ENCODE results near the gene FADS6. TPM values are rescaled to one million over a fixed set of nuclear protein-coding genes. Genes with fewer than 3 reads are reported as not detected.

Gene FADS6
- polyA plus RNA-seq, 6 donors from 2014 or later: not detected

DNA sequence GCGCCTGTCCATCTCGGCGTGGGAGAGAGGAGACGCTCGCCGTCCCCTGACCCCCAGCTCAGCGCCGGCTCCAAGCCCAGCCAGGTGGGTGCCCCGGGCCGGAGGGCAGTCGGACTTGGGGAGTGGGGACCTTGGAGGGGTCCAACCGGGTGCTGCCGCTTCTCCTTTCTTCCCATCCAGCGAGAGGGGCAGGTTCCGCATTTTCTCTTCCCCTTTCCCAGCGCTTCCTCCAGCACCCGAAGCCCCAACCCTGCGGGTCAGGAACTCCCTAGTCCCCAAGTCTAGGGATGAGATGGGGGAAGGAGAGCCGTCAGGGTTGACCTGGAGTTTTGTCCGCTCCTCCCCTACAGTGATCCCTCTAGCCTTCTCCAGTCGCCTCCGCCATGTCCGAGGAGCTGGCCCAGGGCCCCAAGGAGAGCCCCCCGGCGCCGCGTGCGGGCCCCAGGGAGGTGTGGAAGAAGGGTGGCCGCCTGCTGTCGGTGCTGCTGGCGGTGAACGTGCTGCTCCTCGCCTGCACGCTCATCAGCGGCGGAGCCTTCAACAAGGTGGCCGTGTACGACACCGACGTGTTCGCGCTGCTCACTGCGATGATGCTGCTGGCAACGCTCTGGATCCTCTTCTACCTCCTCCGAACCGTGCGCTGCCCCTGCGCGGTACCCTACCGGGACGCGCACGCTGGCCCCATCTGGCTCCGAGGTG lies 31.0 kb upstream of the FADS6 start, which contains the start of gene OTOP2:
Gene OTOP2 (plus strand): TSS at position 24 of the 699 bp plus-strand sequence. CDS start 360 bp downstream, at position 384.
- Mint-ChIP-seq H3K4me1 (peaks cover 13 to 17% (median 17%) of the 10 kb centered on the region in 3 donors), H3K4me3 (peak within 1 kb of the TSS in 7 of 8 donors; percentile 64 to 85 (median 70)), H3K27me3 (peaks cover 34 to 94% (median 76%) of the 10 kb centered on the region in 3 donors), H3K36me3 (no peaks in the 10 kb centered on the region), H3K9me3 (peaks cover 0 to 2% (median 0%) of the 10 kb centered on the region in 7 donors), H3K27ac (peak within 1 kb of the TSS in 3 of 6 donors; percentile 64 to 83 (median 70))
- peak; percentile 16 to 17 for ATAC-seq (ENCODE audit: low read depth in 2 of 2)
- DNase-seq: no peak

DNA sequence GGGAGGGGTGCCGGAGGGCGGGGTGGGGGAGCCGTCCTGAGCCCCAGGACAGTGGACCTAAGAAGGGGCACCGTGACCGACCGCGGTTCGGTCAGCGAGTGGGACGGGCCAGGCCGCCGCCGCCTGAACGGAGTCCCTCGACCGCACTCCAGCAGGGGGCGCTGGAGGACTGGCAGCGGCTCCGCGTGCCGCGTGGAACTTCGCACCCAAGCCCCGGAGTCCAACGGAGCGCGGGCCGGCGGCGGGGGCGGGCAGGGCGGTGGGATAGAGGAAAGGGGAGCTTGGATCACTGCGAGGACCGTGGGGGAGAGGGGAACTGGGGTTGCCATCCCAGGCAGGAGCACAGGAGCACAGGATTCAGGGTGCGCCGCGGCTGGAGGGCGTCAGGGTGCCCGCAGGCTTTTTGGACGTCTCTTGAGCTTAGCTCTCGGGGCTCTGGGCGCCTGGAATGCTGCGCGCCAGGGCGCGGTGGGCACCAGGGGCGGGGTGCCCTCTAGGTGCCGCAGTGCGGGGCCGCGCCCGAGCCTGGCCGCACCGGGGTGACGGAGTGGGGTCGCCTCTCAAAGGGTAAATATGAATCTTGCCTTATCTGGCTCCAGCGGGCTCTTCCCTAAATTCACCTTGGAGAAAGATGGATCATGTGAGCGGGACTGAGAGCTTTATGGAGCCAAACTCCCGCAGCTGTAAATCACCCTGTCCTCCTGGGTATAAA lies 30.3 kb upstream of the FADS6 start:
- DNase-seq: peak; percentile 49
- peak; percentile 65 to 74 for ATAC-seq (ENCODE audit: low read depth in 2 of 2)
- H3K4me3 Mint-ChIP-seq: peak overlapping the region in 5 of 8 donors; percentile 64 to 85 (median 70)
- peaks cover 13 to 17% (median 17%) of the 10 kb centered on the region in 3 donors for H3K4me1 Mint-ChIP-seq
- no peaks in the 10 kb centered on the region for H3K36me3 Mint-ChIP-seq
- H3K27ac Mint-ChIP-seq: no peak overlapping the region
- H3K9me3 Mint-ChIP-seq: peaks cover 0 to 2% (median 0%) of the 10 kb centered on the region in 7 donors
- peaks cover 38 to 94% (median 73%) of the 10 kb centered on the region in 3 donors for H3K27me3 Mint-ChIP-seq

DNA sequence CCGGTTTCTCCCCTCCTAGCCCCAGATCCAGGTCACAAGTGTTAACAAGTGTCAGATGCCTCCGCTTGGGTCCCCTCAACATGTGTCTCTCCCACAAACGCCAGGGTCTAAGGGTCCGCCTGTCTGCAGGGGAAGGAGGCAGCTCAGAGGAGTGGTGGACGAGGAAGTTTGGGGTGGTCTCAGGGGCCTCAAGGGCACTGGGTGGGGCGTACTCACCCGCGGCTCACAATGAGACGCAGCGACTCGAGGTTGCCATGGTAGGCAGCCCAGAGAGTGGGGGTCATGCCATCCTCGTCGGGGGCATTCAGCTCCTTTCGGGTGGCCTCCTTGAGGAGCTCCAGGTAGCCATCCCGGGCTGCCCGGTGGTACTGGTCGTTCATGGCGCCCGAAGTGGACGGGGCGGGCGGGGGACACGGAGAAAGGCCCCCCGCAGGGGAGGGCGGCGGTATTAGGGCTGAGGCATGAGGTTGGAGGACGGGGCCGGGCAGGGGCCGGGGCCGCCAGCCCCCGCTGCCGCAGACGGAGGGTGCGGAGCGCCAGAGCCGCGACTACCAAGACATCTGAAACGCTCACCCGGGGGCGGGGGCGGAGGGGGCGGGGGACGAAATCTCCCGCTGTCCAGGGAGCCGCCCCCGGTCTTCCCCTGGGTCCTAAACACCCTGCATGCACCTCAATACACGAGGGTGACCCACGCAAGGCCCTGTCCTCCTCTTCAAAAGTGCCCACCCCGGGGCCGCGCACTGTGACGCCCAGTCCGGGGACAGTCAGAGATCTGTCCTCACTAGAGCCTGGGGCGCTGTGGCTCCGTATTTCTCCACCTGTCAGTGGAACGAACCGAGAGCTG lies 29.5 kb upstream of the FADS6 start, which contains the start of gene USH1G:
Gene USH1G (minus strand): TSS at position 562 of the 844 bp plus-strand sequence. CDS start 182 bp downstream, at position 380.
- H3K36me3 Mint-ChIP-seq: no peaks in the 10 kb centered on the region
- peaks cover 32 to 94% (median 69%) of the 10 kb centered on the region in 3 donors for H3K27me3 Mint-ChIP-seq
- peaks cover 13 to 17% (median 17%) of the 10 kb centered on the region in 3 donors for H3K4me1 Mint-ChIP-seq
- H3K4me3 Mint-ChIP-seq: peak within 1 kb of the TSS in 7 of 8 donors; percentile 64 to 85 (median 70)
- no peak for DNase-seq
- peak; percentile 43 to 44 for ATAC-seq (ENCODE audit: low read depth in 2 of 2)
- peak within 1 kb of the TSS in 1 of 6 donors; percentile 70 for H3K27ac Mint-ChIP-seq
- H3K9me3 Mint-ChIP-seq: peaks cover 0 to 2% (median 0%) of the 10 kb centered on the region in 7 donors

DNA sequence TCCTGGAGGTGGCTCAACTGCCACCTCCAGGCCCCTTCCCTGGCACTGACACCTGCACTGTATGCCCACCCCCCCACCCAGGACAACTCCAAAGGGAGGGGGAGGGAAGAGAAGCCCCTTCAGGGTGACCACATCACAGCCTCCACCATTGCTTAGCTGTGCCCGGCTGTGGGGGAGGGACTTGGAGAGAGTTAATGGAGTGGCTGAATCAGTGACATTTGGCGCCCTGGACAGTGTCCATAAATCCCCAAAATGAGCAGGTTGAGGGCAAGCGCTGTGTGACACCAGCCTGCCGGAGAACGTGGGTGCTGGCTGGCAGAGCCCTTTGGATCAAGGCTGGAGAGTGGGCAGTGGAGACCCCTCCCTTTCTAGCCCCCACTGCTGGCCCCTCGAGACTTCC lies 28.7 kb upstream of the FADS6 start:
- Mint-ChIP-seq H3K27ac (no peak overlapping the region), H3K4me3 (peak overlapping the region in 3 of 8 donors; percentile 64 to 69 (median 67)), H3K36me3 (no peaks in the 10 kb centered on the region), H3K27me3 (peaks cover 30 to 94% (median 62%) of the 10 kb centered on the region in 3 donors), H3K9me3 (peaks cover 0 to 2% (median 0%) of the 10 kb centered on the region in 7 donors), H3K4me1 (peaks cover 13 to 17% (median 17%) of the 10 kb centered on the region in 3 donors)
- no peak for DNase-seq
- no peak for ATAC-seq (ENCODE audit: low read depth in 2 of 2)

DNA sequence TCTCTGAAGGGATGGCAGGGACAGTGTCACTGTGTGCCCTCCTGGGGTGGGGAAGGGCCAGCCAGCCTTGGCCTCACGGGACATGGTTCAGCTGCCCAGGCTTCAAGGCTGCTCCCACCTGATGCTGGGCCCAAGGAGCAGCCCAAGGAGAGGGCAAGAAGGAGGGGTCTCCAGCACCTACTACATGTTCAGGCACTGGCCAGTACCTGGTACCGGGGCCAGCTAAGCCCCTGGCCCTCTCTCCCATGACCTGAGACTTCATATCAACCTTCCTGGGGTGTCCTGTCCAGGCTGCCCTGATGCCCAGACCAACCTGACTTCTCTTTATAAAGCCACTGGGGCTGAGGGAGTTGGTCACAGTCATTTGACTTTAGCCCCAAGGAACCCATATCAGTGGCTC lies 28.3 kb upstream of the FADS6 start:
- no peak overlapping the region for H3K27ac Mint-ChIP-seq
- no peak overlapping the region for H3K4me3 Mint-ChIP-seq
- H3K4me1 Mint-ChIP-seq: peaks cover 13 to 17% (median 17%) of the 10 kb centered on the region in 3 donors
- ATAC-seq (ENCODE audit: low read depth in 2 of 2) (no peak), DNase-seq (no peak)
- peaks cover 0 to 2% (median 0%) of the 10 kb centered on the region in 7 donors for H3K9me3 Mint-ChIP-seq
- H3K36me3 Mint-ChIP-seq: no peaks in the 10 kb centered on the region
- H3K27me3 Mint-ChIP-seq: peaks cover 31 to 97% (median 66%) of the 10 kb centered on the region in 3 donors

DNA sequence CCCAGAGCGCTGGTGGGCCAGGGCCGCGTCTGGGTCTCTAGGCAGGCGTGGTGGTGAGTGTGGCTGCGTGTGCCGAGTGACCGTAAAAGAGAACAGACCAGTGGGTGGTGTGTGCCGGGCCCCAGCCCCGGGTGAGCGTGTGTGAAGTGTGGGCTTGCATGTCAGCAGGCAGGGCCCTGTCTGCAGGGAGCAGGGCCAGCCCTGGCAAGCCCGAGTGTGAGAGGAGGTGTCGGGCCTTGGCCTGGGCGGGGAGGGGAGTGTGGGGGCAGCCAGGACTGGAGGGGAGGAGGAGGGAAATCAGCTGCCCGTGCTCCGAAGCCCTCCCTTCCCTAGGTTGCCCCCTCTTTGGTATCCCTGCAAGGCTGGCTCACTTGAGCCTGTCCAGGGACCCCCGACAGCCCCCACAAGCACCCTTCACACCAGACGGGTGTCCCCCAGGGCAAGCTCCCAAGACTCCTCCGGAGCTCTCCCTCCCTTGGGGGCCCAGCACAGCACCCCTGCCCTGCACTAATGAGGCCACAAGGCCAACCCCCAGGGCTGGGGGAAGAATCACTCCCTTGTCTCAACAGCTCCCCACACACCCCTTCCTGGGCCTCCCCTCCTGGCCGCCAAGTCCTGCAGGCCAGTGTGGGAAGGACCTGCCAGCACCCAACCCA lies 27.7 kb upstream of the FADS6 start:
- Mint-ChIP-seq H3K27me3 (peaks cover 30 to 97% (median 67%) of the 10 kb centered on the region in 3 donors), H3K4me1 (peaks cover 13 to 17% (median 17%) of the 10 kb centered on the region in 3 donors), H3K4me3 (no peak overlapping the region), H3K36me3 (no peaks in the 10 kb centered on the region), H3K9me3 (peaks cover 0 to 5% (median 0%) of the 10 kb centered on the region in 7 donors), H3K27ac (no peak overlapping the region)
- ATAC-seq (ENCODE audit: low read depth in 2 of 2) (no peak), DNase-seq (no peak)

DNA sequence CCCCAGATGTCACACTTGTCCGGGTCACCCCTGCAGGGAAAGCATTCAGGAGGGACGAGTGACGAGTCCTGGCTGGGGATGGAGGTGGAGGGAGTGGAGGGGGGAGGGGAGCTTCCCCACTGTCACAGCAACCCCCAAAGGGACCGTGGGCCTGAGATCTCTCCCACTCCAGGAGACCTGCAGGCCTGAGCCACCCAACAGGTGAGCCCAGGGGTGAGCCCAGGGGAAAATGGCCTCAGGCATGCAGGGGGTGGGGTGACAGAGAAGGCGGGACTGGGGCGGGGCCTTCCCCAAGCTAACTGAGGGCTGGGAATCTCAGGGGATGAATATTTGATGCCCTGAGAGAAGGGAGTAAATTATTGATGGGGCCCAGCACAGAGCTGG lies 27.2 kb upstream of the FADS6 start:
- peaks cover 28 to 96% (median 67%) of the 10 kb centered on the region in 3 donors for H3K27me3 Mint-ChIP-seq
- no peak overlapping the region for H3K4me3 Mint-ChIP-seq
- H3K36me3 Mint-ChIP-seq: no peaks in the 10 kb centered on the region

DNA sequence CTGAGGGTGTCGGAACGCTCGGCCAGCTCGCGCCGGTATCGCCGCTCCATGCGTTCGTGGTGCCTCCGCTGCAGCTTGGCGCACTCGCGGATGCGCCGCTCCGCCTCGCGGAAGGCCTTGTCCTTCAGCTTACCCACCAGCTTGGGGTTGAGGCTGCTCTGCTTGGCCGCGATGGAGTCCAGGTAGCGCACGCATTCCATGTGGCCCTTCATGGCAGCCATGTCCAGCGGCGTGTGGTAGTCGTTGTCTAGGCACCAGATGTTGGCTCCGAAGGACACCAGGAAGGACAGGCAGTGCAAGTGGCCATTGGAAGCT lies 26.8 kb upstream of the FADS6 start:
- ATAC-seq (ENCODE audit: low read depth in 2 of 2) (no peak), DNase-seq (no peak)
- Mint-ChIP-seq H3K9me3 (peaks cover 0 to 5% (median 0%) of the 10 kb centered on the region in 7 donors), H3K27ac (no peak overlapping the region), H3K36me3 (no peaks in the 10 kb centered on the region), H3K4me3 (peak overlapping the region in 1 of 8 donors; percentile 41), H3K4me1 (peaks cover 13 to 17% (median 17%) of the 10 kb centered on the region in 3 donors), H3K27me3 (peaks cover 25 to 93% (median 64%) of the 10 kb centered on the region in 3 donors)

More for the DNA sequence above, 27.2 kb upstream of the FADS6 start:
- H3K4me1 Mint-ChIP-seq: peaks cover 13 to 17% (median 17%) of the 10 kb centered on the region in 3 donors
- DNase-seq (no peak), ATAC-seq (ENCODE audit: low read depth in 2 of 2) (no peak)
- peaks cover 0 to 5% (median 0%) of the 10 kb centered on the region in 7 donors for H3K9me3 Mint-ChIP-seq
- no peak overlapping the region for H3K27ac Mint-ChIP-seq

DNA sequence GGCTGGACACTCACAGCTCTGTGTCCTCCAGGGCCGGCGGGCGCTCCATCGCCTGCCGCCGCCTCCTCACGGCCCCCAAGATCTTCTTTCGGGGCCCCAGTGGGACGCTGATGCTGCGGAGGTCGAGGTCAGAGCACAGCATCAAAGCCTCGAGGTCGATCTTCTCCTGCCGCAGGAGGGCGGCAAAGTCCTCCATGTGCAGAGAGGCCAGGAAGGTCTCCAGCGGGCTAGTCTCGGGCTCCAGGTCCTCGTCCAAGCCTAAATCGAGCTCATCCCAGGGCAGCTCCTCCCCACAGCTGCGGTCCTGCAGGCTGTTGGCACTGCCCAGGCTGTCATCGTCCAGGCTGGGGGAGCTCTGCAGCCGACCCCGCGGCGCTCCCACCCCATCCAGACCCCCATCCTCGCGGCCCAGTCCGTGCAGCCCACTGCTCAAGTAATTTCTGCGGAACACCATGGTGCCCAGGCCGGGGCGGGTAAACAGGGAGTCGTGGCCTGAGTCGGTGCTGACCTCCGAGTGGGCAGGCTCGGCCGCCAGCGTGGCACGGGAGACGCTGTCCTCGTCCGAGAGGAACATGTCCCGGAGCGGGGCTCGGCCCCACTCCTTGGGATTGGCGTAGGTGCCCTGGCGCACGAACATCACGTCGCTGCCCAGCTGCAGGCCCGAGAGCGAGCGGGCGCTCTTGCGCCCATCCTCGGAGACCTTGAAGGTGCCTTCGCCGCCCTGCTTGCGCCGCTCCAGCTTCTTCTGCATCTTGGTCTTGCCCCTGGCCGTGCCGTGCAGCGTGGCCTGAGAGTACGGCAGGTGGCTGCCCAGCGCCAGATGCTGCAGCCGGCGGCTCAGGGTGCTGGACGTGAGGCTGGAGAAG lies 26.2 kb upstream of the FADS6 start:
- H3K27me3 Mint-ChIP-seq: peaks cover 21 to 87% (median 63%) of the 10 kb centered on the region in 3 donors
- H3K4me1 Mint-ChIP-seq: peaks cover 13 to 14% (median 14%) of the 10 kb centered on the region in 3 donors
- H3K27ac Mint-ChIP-seq: no peak overlapping the region
- ATAC-seq (ENCODE audit: low read depth in 2 of 2) (no peak), DNase-seq (no peak)
- no peak overlapping the region for H3K4me3 Mint-ChIP-seq
- no peaks in the 10 kb centered on the region for H3K36me3 Mint-ChIP-seq
- peaks cover 0 to 5% (median 0%) of the 10 kb centered on the region in 7 donors for H3K9me3 Mint-ChIP-seq

DNA sequence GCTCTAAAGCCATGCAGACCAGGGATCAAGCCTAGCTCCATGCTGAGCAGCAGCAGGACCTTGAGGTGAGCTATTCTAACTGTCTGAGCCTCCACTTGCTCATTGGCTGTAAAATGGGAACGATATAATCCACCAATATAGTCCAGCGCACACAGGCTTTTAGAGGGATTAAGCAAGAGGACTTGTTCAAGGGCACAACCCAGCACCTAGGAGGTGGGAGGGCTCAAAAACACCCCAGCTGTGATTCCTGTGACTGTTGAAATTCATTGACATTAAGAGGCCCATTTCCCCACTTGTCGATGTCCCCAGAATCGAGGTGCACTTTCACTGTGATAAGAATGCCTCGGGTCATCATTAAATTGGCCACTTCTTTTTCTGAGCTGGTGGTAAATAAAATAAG lies 25.5 kb upstream of the FADS6 start:
- DNase-seq (no peak), ATAC-seq (ENCODE audit: low read depth in 2 of 2) (no peak)
- Mint-ChIP-seq H3K4me1 (peaks cover 7 to 10% (median 8%) of the 10 kb centered on the region in 3 donors), H3K27me3 (peaks cover 24 to 79% (median 58%) of the 10 kb centered on the region in 3 donors), H3K4me3 (no peak overlapping the region), H3K36me3 (no peaks in the 10 kb centered on the region), H3K27ac (no peak overlapping the region), H3K9me3 (peaks cover 0 to 5% (median 0%) of the 10 kb centered on the region in 7 donors)

DNA sequence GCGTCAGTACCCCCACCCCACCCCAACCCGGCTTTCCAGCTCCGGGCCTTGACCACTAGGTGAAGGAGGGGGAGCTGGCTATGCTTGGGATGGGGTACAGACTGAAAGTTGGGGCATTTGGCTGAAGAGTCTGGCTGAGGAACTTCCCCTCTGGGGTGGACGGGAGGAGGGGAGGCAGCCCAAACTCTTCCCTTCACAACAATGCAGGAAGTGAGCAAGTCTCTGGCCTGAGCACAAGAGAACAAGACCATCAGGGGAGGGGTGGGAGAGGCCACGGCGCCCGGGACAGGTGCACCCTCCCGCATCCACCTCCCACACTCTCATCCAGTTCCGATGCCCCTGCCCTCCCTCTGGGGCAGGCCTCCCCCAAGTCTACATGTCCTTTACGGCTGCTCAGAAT lies 24.0 kb upstream of the FADS6 start:
- H3K9me3 Mint-ChIP-seq: peaks cover 0 to 5% (median 0%) of the 10 kb centered on the region in 7 donors
- ATAC-seq (ENCODE audit: low read depth in 2 of 2) (no peak), DNase-seq (no peak)
- H3K4me1 Mint-ChIP-seq: peaks cover under 1 to 4% (median 2%) of the 10 kb centered on the region in 3 donors
- no peak overlapping the region for H3K4me3 Mint-ChIP-seq
- H3K27me3 Mint-ChIP-seq: peaks cover 21 to 66% (median 52%) of the 10 kb centered on the region in 3 donors
- H3K27ac Mint-ChIP-seq: no peak overlapping the region
- no peaks in the 10 kb centered on the region for H3K36me3 Mint-ChIP-seq

DNA sequence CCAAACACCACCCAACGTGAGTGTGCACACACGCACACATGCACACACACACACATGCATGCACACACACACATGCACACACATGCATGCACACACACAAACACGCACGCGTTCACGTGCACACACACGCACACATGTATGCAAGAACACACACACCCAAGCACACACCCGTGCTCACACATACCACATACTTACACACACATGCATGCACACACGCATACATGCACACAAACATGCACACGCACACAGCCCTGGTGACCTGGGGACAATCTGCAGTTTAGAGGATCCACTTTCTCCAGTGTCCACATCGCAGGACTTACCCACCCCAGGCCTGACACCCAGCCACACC lies 23.4 kb upstream of the FADS6 start:
- Mint-ChIP-seq H3K36me3 (no peaks in the 10 kb centered on the region), H3K9me3 (peaks cover 0 to 5% (median 0%) of the 10 kb centered on the region in 7 donors), H3K4me3 (no peak overlapping the region), H3K27ac (no peak overlapping the region), H3K4me1 (peaks cover 0 to 3% (median 0%) of the 10 kb centered on the region in 3 donors), H3K27me3 (peaks cover 20 to 63% (median 47%) of the 10 kb centered on the region in 3 donors)
- DNase-seq (no peak), ATAC-seq (ENCODE audit: low read depth in 2 of 2) (no peak)
